GM12873 (cell line): ENCODE results near the gene C1orf198.

Source experiments
- TF ChIP-seq, protein P1 (sequence below): IDR thresholded peaks from 2 replicates; pipeline ENCODE4 v1.5.1; 2012; ENCODE audit warnings: low read depth, mild to moderate bottlenecking, moderate library complexity, low read length, control low read depth; ENCODE audit not compliant: insufficient read depth; ENCODE audit errors: missing control alignments

The C1orf198 gene

DNA sequence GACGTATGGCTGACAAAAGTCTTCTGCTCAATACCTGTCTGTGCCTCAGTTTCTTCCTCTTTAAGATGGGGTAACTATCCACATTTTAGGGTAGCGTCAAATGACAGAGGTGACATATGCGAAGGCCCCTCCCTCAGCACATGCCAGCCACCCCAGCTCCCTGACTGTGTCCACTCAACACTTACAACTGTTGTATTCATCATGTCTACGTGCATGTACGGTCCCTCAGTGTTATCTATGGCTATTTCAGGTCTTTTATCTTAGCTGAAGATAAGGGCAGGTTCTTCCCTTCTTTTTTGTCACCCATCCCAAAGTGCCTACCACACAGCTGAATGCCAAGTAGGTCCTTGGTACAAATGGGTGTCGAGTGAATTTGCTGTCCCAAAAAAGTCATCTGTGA is 8.3 kb upstream of the C1orf198 start:
- TF ChIP-seq, protein P1, sequence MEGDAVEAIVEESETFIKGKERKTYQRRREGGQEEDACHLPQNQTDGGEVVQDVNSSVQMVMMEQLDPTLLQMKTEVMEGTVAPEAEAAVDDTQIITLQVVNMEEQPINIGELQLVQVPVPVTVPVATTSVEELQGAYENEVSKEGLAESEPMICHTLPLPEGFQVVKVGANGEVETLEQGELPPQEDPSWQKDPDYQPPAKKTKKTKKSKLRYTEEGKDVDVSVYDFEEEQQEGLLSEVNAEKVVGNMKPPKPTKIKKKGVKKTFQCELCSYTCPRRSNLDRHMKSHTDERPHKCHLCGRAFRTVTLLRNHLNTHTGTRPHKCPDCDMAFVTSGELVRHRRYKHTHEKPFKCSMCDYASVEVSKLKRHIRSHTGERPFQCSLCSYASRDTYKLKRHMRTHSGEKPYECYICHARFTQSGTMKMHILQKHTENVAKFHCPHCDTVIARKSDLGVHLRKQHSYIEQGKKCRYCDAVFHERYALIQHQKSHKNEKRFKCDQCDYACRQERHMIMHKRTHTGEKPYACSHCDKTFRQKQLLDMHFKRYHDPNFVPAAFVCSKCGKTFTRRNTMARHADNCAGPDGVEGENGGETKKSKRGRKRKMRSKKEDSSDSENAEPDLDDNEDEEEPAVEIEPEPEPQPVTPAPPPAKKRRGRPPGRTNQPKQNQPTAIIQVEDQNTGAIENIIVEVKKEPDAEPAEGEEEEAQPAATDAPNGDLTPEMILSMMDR, result no peak

DNA sequence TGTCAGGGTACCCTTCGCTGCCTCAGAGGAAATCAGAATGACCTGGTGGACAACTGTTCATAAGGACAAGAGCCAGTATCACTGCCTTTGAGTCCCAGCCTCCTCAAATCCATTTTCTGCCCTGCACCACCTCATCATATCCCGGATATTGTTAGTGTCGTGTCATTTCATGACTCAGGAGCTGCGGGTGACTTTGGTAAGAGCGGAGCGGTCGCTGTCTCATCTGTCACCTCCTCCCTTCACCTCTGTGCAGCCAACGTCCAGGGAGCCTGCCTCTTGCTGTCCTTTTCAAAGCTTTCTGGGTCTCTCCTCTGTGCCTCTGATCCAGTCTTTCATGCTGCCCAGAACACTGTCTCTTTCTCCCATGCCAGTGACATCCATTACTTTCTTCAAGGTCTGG is 7.0 kb upstream of the C1orf198 start:
- TF ChIP-seq, protein P1, result no peak

DNA sequence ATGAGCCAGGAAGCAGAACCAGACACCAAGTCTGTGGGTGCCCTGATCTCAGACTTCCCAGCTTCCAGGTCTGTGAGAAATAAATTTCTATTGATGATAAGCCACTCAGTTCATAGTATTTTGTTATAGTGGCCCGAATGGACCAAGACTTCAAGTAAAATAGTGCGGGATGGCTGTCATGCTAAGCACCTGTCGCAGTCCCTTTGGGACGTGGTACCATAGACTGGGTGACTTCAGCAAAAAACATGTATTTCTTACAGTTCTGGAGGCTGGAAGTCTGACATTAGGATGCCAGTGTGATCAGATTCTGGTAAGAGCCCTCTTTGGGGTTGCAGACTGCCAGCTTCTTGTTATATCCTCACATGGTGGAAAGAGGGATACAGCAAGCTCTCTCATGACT is 2.6 kb upstream of the C1orf198 start:
- TF ChIP-seq, protein P1, result no peak

DNA sequence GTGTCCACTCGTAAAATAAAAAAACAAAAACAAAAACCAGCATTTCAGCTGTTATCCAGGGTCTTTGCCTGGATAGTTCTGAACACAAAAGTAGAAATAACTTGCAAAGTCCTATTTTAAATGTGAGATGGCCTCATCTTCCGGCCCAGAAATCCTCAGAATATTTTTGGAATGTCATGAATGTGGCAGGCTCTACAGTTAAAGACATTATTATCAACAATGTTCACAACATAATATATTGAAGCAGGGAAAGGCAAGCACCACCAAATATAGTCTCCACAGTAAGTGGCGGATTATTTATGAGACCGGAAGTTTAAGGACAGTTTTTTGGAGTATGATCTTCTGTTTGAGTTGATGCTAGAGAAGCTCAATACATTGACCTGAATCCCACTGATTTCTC is 1.2 kb upstream of the C1orf198 start:
- TF ChIP-seq, protein P1, result no peak

DNA sequence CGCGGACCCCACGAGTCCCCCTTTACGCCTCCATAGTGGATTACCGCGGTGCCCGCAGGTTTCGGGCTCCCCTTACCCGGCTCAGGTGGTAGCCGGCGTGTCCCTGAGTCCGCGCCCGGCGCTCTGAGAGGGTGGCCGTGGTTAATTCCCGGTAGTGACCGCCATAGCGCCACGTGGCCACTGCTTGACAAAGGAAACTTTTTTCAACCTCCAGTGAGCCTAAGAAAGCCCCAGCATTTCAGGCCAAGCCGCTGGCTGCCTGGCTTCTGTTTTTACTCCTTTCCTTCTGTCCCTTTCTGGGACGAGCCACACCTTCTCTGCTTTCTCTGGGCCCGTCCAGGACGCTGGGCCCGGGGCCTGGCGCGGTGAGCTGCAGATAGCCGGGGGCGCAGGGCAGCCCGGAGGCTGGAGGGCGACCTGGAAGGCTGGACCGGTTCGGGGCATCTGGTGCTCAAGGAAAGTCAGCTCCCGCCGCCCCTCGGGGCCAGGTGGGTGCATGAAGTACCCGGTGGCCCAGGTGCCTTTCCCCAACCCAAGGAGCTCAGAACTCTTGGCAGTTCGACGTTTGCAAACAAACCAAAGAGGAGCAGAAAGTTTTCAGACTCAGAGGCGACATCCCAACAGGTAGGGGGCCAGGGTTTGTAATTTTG is 540 bp upstream of the C1orf198 start:
- TF ChIP-seq, protein P1, result no peak

DNA sequence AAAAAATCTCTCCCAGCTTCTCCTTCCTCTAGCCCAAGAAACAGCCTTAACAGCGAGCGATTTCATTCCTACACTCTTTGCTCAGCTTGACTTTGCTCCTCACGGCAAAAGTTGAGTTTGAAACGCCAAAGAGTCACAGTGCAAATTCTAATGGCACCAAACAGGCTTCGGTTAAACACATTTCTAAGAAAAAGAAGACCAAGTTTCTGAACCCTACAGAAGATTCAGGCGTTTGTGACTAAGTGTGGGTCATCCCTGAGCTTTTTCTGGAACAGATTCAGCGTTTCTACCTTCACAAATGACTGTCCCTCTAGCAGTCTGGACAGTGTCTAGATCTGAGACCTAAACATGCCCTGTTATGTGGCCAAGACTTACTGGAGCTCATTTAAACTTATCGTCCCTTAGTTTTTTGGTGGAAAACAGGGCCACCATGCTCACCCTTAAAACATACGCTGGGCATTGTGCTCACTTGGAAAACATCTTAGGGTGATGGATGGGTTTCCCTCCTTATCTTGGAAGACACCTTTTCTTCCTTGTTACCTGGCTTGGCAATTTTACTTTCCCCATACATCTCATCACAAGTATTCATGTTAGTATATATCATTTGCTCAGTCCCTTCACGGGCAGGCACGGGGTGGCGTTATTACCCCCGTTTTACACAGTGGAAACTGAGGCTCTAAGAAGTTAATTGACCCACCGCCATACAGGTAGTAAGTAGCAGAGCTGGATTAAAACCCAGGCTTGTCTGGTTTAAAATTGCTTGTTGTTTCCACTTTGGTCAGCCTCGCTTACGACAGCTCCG is 1.0 kb downstream of the C1orf198 start:
- TF ChIP-seq, protein P1, result no peak

DNA sequence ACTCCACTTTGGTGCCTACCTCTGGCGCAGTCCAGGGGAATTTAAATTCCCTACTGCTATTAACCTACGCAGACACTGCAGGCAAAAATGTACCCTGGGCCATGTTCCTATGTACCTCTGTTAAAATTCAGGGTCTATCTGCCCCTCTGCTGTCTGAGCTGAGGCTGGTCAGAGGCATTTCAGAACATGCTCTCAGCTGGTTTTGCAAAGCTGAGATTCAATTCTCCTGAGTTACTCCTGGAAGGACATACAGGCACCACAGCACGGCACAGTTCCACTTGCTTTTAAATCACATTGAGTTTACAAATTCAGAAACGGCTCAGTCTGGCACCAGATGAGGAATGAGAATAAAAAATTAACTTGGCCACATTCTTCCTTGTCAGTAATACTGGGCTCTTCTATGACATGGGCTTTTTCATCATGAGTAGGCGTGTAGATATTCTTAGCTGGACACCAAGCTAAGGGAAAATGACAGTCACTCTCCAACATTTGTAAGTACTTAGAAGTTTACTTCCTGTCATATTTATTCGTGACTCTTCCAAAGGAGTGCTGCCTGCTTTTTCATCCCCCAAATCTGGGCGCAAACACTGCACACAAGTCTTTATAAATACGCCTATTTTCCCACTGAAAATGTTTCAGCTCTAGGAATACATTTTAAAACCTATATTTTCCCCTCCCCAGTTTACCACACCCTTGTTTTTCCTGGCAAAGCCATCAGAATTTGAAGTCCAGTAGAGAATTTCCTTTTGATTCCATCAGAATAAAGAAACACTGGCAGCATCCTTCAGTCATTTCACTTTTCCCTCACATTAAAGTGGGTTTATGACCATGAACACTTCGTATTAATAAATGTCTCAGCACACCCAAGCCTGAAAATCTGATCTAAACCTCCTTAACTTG is 1.9 kb downstream of the C1orf198 start:
- TF ChIP-seq, protein P1, result no peak
